Measurements from ENCODE around the gene TM2D1. TPM values are rescaled to one million over a fixed set of nuclear protein-coding genes. Genes with fewer than 3 reads are reported as not detected.
"Not testable (repeated sequence)": the region's sequence is repeated elsewhere in the genome, so short reads cannot be mapped to it uniquely, and the experiment has no call there.

Gene TM2D1
- total and polyA plus RNA-seq, 8 donors: 5.4 to 24.0 (median 12.7) TPM

DNA sequence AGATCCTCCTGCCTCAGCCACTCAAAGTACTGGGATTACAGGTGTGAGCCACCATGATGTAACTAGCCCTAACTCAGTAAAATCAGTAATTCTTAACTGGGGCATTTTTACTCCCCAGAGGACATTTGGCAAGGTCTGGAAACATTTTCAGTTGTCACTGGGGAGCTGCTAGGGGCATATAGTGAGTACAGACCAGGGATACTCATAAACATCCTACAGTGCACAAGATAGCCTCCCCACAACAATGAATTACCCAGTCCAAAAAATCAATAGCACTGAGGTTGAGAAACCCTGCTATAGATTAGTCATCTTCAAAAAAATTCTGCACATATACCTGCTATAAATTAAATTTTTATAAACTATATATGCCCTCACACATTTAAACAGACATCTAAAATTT is 13.0 kb downstream of the TM2D1 start:
- intact Hi-C loops (cut with DNase I): no loop called here
- TF ChIP-seq, protein P1, sequence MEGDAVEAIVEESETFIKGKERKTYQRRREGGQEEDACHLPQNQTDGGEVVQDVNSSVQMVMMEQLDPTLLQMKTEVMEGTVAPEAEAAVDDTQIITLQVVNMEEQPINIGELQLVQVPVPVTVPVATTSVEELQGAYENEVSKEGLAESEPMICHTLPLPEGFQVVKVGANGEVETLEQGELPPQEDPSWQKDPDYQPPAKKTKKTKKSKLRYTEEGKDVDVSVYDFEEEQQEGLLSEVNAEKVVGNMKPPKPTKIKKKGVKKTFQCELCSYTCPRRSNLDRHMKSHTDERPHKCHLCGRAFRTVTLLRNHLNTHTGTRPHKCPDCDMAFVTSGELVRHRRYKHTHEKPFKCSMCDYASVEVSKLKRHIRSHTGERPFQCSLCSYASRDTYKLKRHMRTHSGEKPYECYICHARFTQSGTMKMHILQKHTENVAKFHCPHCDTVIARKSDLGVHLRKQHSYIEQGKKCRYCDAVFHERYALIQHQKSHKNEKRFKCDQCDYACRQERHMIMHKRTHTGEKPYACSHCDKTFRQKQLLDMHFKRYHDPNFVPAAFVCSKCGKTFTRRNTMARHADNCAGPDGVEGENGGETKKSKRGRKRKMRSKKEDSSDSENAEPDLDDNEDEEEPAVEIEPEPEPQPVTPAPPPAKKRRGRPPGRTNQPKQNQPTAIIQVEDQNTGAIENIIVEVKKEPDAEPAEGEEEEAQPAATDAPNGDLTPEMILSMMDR (IDR thresholded peaks at IDR 0.05): no peak
- DNase-seq (no peak), FAIRE-seq (no peak), ATAC-seq (no peak)
- H3K4me3 ChIP-seq: no peak overlapping the region
- no peaks in the 10 kb centered on the region for H3K9me3 ChIP-seq
- no peaks in the 10 kb centered on the region for H3K27me3 ChIP-seq
- H3K36me3 ChIP-seq: no peaks in the 10 kb centered on the region
- H3K27ac ChIP-seq: no peak overlapping the region
- peaks cover 0 to 6% (median 0%) of the 10 kb centered on the region in 3 donors for H3K4me1 ChIP-seq

DNA sequence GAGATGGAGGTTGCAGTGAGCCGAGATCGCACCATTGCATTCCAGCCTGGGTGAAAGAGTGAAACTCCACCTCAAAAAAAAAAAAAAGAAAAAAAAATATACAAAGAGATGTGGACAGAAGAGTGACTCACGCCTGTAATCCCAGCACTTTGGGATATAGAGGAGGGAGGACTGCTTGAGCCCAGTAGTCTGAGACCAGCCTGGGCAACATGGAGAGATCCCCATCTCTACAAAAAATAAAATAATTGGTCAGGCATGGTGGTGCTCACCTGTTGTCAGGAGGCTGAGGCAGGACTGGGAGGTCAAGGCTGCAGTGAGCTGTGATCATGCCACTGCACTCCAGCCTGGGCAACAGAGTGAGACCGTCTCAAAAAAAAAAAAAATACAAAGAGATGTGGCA is 13.7 kb downstream of the TM2D1 start:
- H3K27ac ChIP-seq; H3K27me3 ChIP-seq; intact Hi-C loops (cut with DNase I); H3K36me3 ChIP-seq; DNase-seq; ATAC-seq; H3K9me3 ChIP-seq; FAIRE-seq; H3K4me3 ChIP-seq; H3K4me1 ChIP-seq: not testable (repeated sequence)
- WGBS, 2 donors: 83 to 90% methylated on average over 4 of the region's 4 CpGs

DNA sequence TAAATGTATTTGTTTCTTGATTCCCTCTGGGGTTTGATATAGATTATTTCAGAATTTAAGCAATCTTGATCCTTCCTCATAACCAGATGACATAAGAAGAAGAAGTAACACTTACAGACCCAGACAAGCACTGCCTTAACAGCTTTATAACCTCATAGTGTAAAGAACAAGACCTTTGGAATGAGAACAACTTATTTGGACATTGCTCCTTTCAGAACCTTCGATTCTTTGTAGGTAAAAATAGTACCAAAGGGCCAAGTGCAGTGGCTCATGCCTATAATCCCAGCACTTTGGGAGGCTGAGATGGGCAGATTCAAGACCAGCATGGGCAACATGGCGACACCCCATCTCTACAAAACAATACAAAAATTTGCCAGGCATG is 15.0 kb downstream of the TM2D1 start:
- no peak for ATAC-seq
- H3K4me3 ChIP-seq: no peak overlapping the region
- TF ChIP-seq, protein P1 (IDR thresholded peaks at IDR 0.05): no peak
- H3K27me3 ChIP-seq: no peaks in the 10 kb centered on the region
- H3K36me3 ChIP-seq: no peaks in the 10 kb centered on the region
- no peak overlapping the region for H3K27ac ChIP-seq
- H3K4me1 ChIP-seq: peaks cover 0 to 6% (median 0%) of the 10 kb centered on the region in 3 donors
- intact Hi-C loops (cut with DNase I): no loop called here
- DNase-seq: no peak
- no peaks in the 10 kb centered on the region for H3K9me3 ChIP-seq
- no peak for FAIRE-seq
- 88 to 95% methylated on average over 2 of the region's 2 CpGs for WGBS, 2 donors

DNA sequence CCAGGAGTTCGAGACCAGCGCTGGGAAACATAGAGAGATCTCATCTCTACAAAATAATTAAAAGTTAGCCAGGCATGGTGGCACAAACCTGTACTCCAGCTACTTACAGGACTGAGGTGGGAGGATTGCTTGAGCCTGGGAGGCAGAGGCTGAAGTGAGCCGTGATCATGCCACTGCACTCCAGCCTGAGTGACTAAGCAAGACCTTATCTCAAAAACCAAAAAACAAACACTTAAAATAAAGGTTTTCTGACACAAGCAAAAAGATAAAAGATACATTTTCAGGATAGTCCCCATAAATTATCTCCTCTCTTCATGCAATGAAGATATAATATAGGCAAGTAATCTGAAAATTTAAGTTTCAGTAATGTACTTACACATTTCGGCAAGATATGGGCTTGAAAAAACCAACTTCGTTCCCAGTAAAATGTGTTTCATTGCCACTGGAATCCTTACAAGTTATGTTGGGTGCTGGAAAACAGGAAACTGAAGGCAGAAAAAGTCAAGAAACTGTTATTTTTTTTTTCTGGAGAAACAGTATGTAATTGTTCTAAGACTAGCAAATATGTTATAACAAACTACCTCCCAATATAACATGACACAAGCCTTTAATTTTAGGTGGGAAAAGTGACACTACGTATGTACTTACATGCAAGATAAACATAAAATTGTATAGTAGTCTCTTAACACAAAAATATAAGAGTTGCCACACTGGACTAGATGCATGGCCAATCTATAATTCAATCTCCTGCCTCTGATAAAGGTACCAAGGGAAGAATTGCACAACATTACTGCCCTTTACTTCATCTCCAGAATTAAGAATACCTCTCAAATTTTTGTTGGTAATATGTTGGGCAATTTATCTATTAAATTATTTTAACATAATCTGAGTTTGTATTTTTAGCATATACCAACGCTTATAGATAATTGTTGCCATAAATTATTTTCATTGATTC is 15.7 kb downstream of the TM2D1 start:
- intact Hi-C loops (cut with DNase I): no loop called here
- FAIRE-seq: peak; percentile 76
- Histone ChIP-seq H3K4me3 (no peak overlapping the region), H3K36me3 (no peaks in the 10 kb centered on the region), H3K27me3 (no peaks in the 10 kb centered on the region), H3K9me3 (no peaks in the 10 kb centered on the region), H3K4me1 (peaks cover 0 to 6% (median 0%) of the 10 kb centered on the region in 3 donors), H3K27ac (no peak overlapping the region)
- TF ChIP-seq, protein P1 (IDR thresholded peaks at IDR 0.05): no peak
- ATAC-seq: no peak
- 86 to 90% methylated on average over 7 of the region's 7 CpGs for WGBS, 2 donors
- DNase-seq: no peak

DNA sequence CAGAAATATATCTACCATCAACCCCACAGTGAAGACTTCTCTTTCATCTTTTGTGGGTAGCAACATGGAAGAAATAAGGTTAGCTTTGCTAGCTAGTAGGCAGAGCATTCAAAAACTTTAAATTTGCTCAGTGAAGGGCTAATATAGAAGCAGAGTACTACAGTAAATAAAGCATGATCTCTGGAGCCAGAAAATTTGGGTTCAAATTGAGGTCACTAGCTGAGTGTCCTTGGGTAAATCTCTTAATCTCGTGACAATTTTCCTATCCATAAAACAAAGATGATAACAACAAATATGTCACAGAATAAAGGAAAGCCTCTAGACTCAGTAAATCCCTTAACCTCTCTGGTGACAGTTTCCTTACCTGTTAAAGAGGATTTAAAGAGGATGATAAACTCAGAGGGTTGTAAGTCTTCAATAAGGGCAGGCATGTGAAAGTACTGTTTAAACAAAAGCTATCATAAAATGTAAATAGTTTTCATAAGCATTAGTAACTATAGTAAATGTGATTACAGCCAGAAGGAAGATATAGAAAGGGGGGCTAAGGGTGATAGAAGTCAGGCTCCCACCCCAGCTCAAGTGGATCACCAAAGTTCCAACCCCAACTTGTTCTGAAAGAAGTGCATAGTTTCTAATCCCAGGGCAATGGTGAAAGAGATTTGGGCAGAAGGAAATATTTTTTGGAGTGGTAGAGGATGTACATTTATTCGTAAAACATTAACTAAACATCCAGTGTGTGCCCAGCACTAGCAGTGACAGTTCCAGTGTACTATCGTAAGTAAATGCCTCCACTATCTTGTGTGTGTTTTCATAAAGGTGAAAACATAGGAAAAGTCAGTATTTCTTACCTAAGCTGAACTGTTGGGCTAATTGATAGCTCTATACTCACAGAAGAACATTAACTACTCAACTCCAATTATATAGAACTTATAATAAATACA is 24.8 kb downstream of the TM2D1 start:
- no peaks in the 10 kb centered on the region for H3K27me3 ChIP-seq
- TF ChIP-seq, protein P1 (IDR thresholded peaks at IDR 0.05): no peak
- H3K4me1 ChIP-seq: peaks cover 0 to 6% (median 5%) of the 10 kb centered on the region in 3 donors
- DNase-seq (no peak), FAIRE-seq (peak; percentile 81), ATAC-seq (peak in 2 of 4 donors; percentile 42 to 44)
- H3K36me3 ChIP-seq: peaks cover 0 to 6% (median 0%) of the 10 kb centered on the region in 3 donors
- H3K4me3 ChIP-seq: no peak overlapping the region
- H3K27ac ChIP-seq: no peak overlapping the region
- 17 to 23% methylated on average over 3 of the region's 3 CpGs for WGBS, 2 donors
- intact Hi-C loops (cut with DNase I): no loop called here
- H3K9me3 ChIP-seq: no peaks in the 10 kb centered on the region
